Endodermal cell (in vitro differentiated cells): ENCODE measurements around the gene CCDC82. TPM values are rescaled to one million over a fixed set of nuclear protein-coding genes. Genes with fewer than 3 reads are reported as not detected.

ENCODE experiments used
- DNase-seq: peaks from one replicate; pipeline ENCODE4 v3.0.0-alpha.2; 2017
- H3K27ac ChIP-seq: 2 replicates; pipeline ENCODE4 v1.5.1; 2013; ENCODE audit warnings: mild to moderate bottlenecking, low read depth, low read length, moderate library complexity
- H3K27me3 ChIP-seq: 2 replicates; pipeline ENCODE4 v1.6.1; 2013; ENCODE audit warnings: mild to moderate bottlenecking, low read length, moderate library complexity; ENCODE audit not compliant: insufficient read depth, control insufficient read depth, poor library complexity, severe bottlenecking
- H3K36me3 ChIP-seq: 2 replicates; pipeline ENCODE4 v1.7.0; 2013; ENCODE audit warnings: mild to moderate bottlenecking, low read length, moderate library complexity; ENCODE audit not compliant: control insufficient read depth, insufficient read depth
- H3K4me1 ChIP-seq: one replicate; pipeline ENCODE4 v1.7.0; 2013; ENCODE audit warnings: low read length; ENCODE audit not compliant: control insufficient read depth, insufficient read depth
- H3K4me3 ChIP-seq: 2 replicates; pipeline ENCODE4 v1.5.1; 2013; ENCODE audit warnings: mild to moderate bottlenecking, low read length, moderate library complexity
- H3K9ac ChIP-seq: 2 replicates; pipeline ENCODE4 v1.6.1; 2013; ENCODE audit warnings: mild to moderate bottlenecking, low read length, moderate library complexity; ENCODE audit not compliant: poor library complexity, severe bottlenecking; ENCODE audit errors: extremely low read depth
- H3K9me3 ChIP-seq: 2 replicates; pipeline ENCODE4 v1.6.1; 2013; ENCODE audit warnings: mild to moderate bottlenecking, low read length, moderate library complexity; ENCODE audit not compliant: control insufficient read depth
- H3K27ac Mint-ChIP-seq: 2 replicates; pipeline ENCODE4 v1.8.0; 2020; ENCODE audit warnings: mixed read lengths
- H3K27me3 Mint-ChIP-seq: 2 replicates; pipeline ENCODE4 v1.8.0; 2021; ENCODE audit warnings: mild to moderate bottlenecking, mixed read lengths; ENCODE audit not compliant: insufficient read depth
- H3K36me3 Mint-ChIP-seq: 2 replicates; pipeline ENCODE4 v1.8.0; 2020; ENCODE audit warnings: low read depth, mixed read lengths
- H3K4me1 Mint-ChIP-seq: 2 replicates; pipeline ENCODE4 v1.8.0; 2020; ENCODE audit warnings: mixed read lengths
- H3K4me3 Mint-ChIP-seq: 2 replicates; pipeline ENCODE4 v1.8.0; 2020; ENCODE audit warnings: mild to moderate bottlenecking, moderate library complexity, mixed read lengths
- H3K9me3 Mint-ChIP-seq: 2 replicates; pipeline ENCODE4 v1.8.0; 2020; ENCODE audit warnings: mild to moderate bottlenecking, mixed read lengths
- CTCF ChIP-seq: fragments of 200-600 bp; sonication (generic); conservative IDR thresholded peaks from 2 replicates; pipeline ENCODE4 v1.5.0; 2021; ENCODE audit warnings: antibody characterized with exemption, mild to moderate bottlenecking
- WGBS, 2 experiments: methylation state at CpG; one replicate each; pipeline versions ENCODE4 v1.1.5 to v1.1.7; 2013; ENCODE audit warnings: missing lambda C conversion rate in 2 of 2, mixed read lengths in 1 of 2; ENCODE audit not compliant: insufficient coverage in 1 of 2, insufficient read length in 1 of 2; 5-methylcytosine and 5-hydroxymethylcytosine counted together
- total RNA-seq, 2 donors: library from RNA; stranded (reverse); fragmentation: NEBNext Ultra II Directional in 1 of 2; extraction: Animal tissue kit (Norgen Biotek cat#: 25700) in 1 of 2; gene quantifications; 2 replicates in 1 of 2; 3 replicates in 1 of 2; pipeline ENCODE4 v1.2.1, GENCODE V29; 2021

Gene CCDC82
- total RNA-seq, 2 donors from 2014 or later: 16.3 to 25.7 TPM

GRCh38 chr11:96316869-96317268, 72.8 kb downstream of the CCDC82 start:
- H3K9me3 Mint-ChIP-seq: no peaks in the 10 kb centered on the region
- no peak overlapping the region for H3K27ac Mint-ChIP-seq
- Histone ChIP-seq H3K9me3 (no peaks in the 10 kb centered on the region), H3K27me3 (no peaks in the 10 kb centered on the region), H3K9ac (no peak overlapping the region), H3K27ac (no peak overlapping the region), H3K36me3 (no peaks in the 10 kb centered on the region), H3K4me3 (no peak overlapping the region), H3K4me1 (peaks cover 5% of the 10 kb centered on the region)
- H3K4me1 Mint-ChIP-seq: peaks cover 32% of the 10 kb centered on the region
- 96% methylated on average over 3 of the region's 3 CpGs; no CpG with 5 or more reads in 1 of the 2 experiments for WGBS, 2 experiments
- DNase-seq: no peak
- H3K4me3 Mint-ChIP-seq: no peak overlapping the region
- H3K27me3 Mint-ChIP-seq: no peaks in the 10 kb centered on the region
- no peak for TF ChIP-seq CTCF
- no peaks in the 10 kb centered on the region for H3K36me3 Mint-ChIP-seq

GRCh38 chr11:96315476-96315875, 74.2 kb downstream of the CCDC82 start:
- no peaks in the 10 kb centered on the region for H3K9me3 ChIP-seq
- H3K9ac ChIP-seq: no peak overlapping the region
- H3K27me3 ChIP-seq: no peaks in the 10 kb centered on the region
- DNase-seq: no peak
- Mint-ChIP-seq H3K27me3 (no peaks in the 10 kb centered on the region), H3K36me3 (no peaks in the 10 kb centered on the region), H3K4me3 (no peak overlapping the region), H3K9me3 (no peaks in the 10 kb centered on the region), H3K27ac (no peak overlapping the region), H3K4me1 (peaks cover 32% of the 10 kb centered on the region)
- WGBS, 2 experiments: 93 to 100% methylated on average over 1 of the region's 1 CpG
- peaks cover 5% of the 10 kb centered on the region for H3K4me1 ChIP-seq
- no peak for TF ChIP-seq CTCF
- no peak overlapping the region for H3K27ac ChIP-seq
- H3K36me3 ChIP-seq: no peaks in the 10 kb centered on the region
- no peak overlapping the region for H3K4me3 ChIP-seq

- Mint-ChIP-seq H3K4me3 (no peak overlapping the region), H3K27ac (no peak overlapping the region), H3K9me3 (no peaks in the 10 kb centered on the region), H3K27me3 (no peaks in the 10 kb centered on the region), H3K36me3 (no peaks in the 10 kb centered on the region), H3K4me1 (peaks cover 33% of the 10 kb centered on the region)
- Histone ChIP-seq H3K36me3 (no peaks in the 10 kb centered on the region), H3K4me3 (no peak overlapping the region), H3K9me3 (no peaks in the 10 kb centered on the region), H3K27ac (no peak overlapping the region), H3K27me3 (no peaks in the 10 kb centered on the region), H3K9ac (no peak overlapping the region), H3K4me1 (peaks cover 9% of the 10 kb centered on the region)
- TF ChIP-seq CTCF: no peak
- WGBS, 2 experiments: 88 to 89% methylated on average over 3 to 4 of the region's 4 CpGs
- DNase-seq: no peak
These were observed 75.2 kb downstream of the CCDC82 start for GRCh38 chr11:96314326-96315020.
